IMR-90 (cell line): ENCODE measurements around the gene CARD10. TPM values are rescaled to one million over a fixed set of nuclear protein-coding genes. Genes with fewer than 3 reads are reported as not detected.

Experiments used
- ATAC-seq: fragments of 200-7000 bp; cut with Tn5 transposase; 2 replicates; pipeline ENCODE4 v1.9.1; 2020; ENCODE audit warnings: low read depth, mild to moderate bottlenecking, moderate library complexity
- BruUV-seq: library from RNA; stranded (reverse); fragments of 400-500 nt; replicated peaks from 2 replicates; lab custom pipeline; 2021; lab: Mats Ljungman, UMichigan
- CTCF ChIA-PET: fragments of 300-600 bp; formaldehyde crosslinking; extraction: SDS; loops from one replicate; lab custom pipeline; 2021; ENCODE audit warnings: antibody characterized with exemption; lab: Yijun Ruan, JAX
- POLR2A ChIA-PET: fragments of 300-600 bp; sonication (Branson Sonifier 250); formaldehyde crosslinking; loops from one replicate; lab custom pipeline; 2022; ENCODE audit warnings: antibody characterized with exemption; ENCODE audit not compliant: unreplicated experiment; lab: Charles Lee
- DNase-seq: peaks from one replicate; pipeline ENCODE4 v3.0.0; 2013
- H2AFZ ChIP-seq: replicated peaks from 2 replicates; pipeline ENCODE3; 2013; ENCODE audit warnings: low read length, mild to moderate bottlenecking; ENCODE audit not compliant: poor library complexity
- H2AK5ac ChIP-seq: 2 replicates; pipeline ENCODE4 v1.6.1; 2013; ENCODE audit warnings: low read depth, low read length, inconsistent platforms
- H2AK9ac ChIP-seq: replicated peaks from 2 replicates; pipeline ENCODE3; 2013; ENCODE audit warnings: mild to moderate bottlenecking, low read depth, low read length, moderate library complexity; ENCODE audit not compliant: poor library complexity
- H2BK120ac ChIP-seq: 2 replicates; pipeline ENCODE4 v1.6.1; 2013; ENCODE audit warnings: low read depth, low read length, inconsistent platforms
- H2BK15ac ChIP-seq: 3 replicates; pipeline ENCODE4 v1.6.1; 2013; ENCODE audit warnings: low read depth, low read length, inconsistent platforms
- H2BK20ac ChIP-seq: 2 replicates; pipeline ENCODE4 v1.6.1; 2013; ENCODE audit warnings: low read depth, mild to moderate bottlenecking, inconsistent platforms, low read length, moderate library complexity
- H2BK5ac ChIP-seq: 2 replicates; pipeline ENCODE4 v1.6.1; 2013; ENCODE audit warnings: mild to moderate bottlenecking, low read depth, low read length, inconsistent platforms; ENCODE audit not compliant: poor library complexity, severe bottlenecking
- H3K14ac ChIP-seq: replicated peaks from 2 replicates; pipeline ENCODE4 v1.6.1; 2013; ENCODE audit warnings: low read depth, low read length, inconsistent platforms
- H3K18ac ChIP-seq: 2 replicates; pipeline ENCODE4 v1.6.1; 2013; ENCODE audit warnings: low read depth, low read length, control low read depth
- H3K23ac ChIP-seq: 2 replicates; pipeline ENCODE4 v1.6.1; 2013; ENCODE audit warnings: low read depth, low read length, inconsistent platforms
- H3K27ac ChIP-seq: 2 replicates; pipeline ENCODE4 v1.5.1; 2013; ENCODE audit warnings: mild to moderate bottlenecking, control low read depth, low read length; ENCODE audit not compliant: insufficient read depth
- H3K27me3 ChIP-seq: 2 replicates; pipeline ENCODE4 v1.6.1; 2013; ENCODE audit warnings: low read length; ENCODE audit not compliant: control insufficient read depth, insufficient read depth
- H3K36me3 ChIP-seq: 2 replicates; pipeline ENCODE4 v1.6.1; 2013; ENCODE audit warnings: low read length, mixed read lengths; ENCODE audit not compliant: control insufficient read depth, insufficient read depth
- H3K4ac ChIP-seq: 2 replicates; pipeline ENCODE4 v1.6.1; 2013; ENCODE audit warnings: low read depth, low read length, inconsistent platforms
- H3K4me1 ChIP-seq: 2 replicates; pipeline ENCODE4 v1.6.1; 2013; ENCODE audit warnings: low read length, mixed read lengths; ENCODE audit not compliant: control insufficient read depth, insufficient read depth
- H3K4me2 ChIP-seq: 2 replicates; pipeline ENCODE4 v1.6.1; 2013; ENCODE audit warnings: low read depth, mild to moderate bottlenecking, control low read depth, low read length, moderate library complexity
- H3K4me3 ChIP-seq: 2 replicates; pipeline ENCODE4 v1.5.1; 2013; ENCODE audit warnings: low read depth, mild to moderate bottlenecking, control low read depth, low read length, moderate library complexity; ENCODE audit not compliant: insufficient read depth
- H3K56ac ChIP-seq: 2 replicates; pipeline ENCODE4 v1.6.1; 2013; ENCODE audit warnings: low read length, inconsistent platforms; ENCODE audit not compliant: insufficient read depth; ENCODE audit errors: extremely low read depth
- H3K79me1 ChIP-seq, 2 experiments: 2 replicates each; pipeline ENCODE4 v1.6.1; 2013; ENCODE audit warnings: low read length in 2 of 2, inconsistent platforms in 1 of 2, low read depth in 1 of 2
- H3K9ac ChIP-seq: 2 replicates; pipeline ENCODE4 v1.6.1; 2013; ENCODE audit warnings: low read depth, low read length, control low read depth
- H3K9me1 ChIP-seq: 2 replicates; pipeline ENCODE4 v1.6.1; 2013; ENCODE audit warnings: low read length, inconsistent platforms; ENCODE audit not compliant: insufficient read depth
- H3K9me3 ChIP-seq: 2 replicates; pipeline ENCODE4 v1.6.1; 2013; ENCODE audit warnings: low read length; ENCODE audit not compliant: control insufficient read depth, insufficient read depth
- H4K20me1 ChIP-seq: 2 replicates; pipeline ENCODE4 v1.6.1; 2013; ENCODE audit warnings: low read length, inconsistent platforms; ENCODE audit not compliant: insufficient read depth
- H4K5ac ChIP-seq: 2 replicates; pipeline ENCODE4 v1.6.1; 2013; ENCODE audit warnings: mild to moderate bottlenecking, low read depth, low read length, control low read depth
- H4K8ac ChIP-seq, 2 experiments: 2 replicates each; pipeline ENCODE4 v1.6.1; 2013; ENCODE audit warnings: low read depth in 2 of 2, low read length in 2 of 2, control low read depth in 1 of 2, inconsistent platforms in 1 of 2
- H4K91ac ChIP-seq: 2 replicates; pipeline ENCODE4 v1.6.1; 2013; ENCODE audit warnings: low read depth, low read length, inconsistent platforms; ENCODE audit not compliant: insufficient read depth
- CHD1 ChIP-seq: IDR thresholded peaks from 2 replicates; pipeline ENCODE4 v1.6.1; 2012; ENCODE audit warnings: low read depth, low read length, improper control_type of control experiment
- FOS ChIP-seq: fragments of 150-350 bp; IDR thresholded peaks from 2 replicates; pipeline ENCODE4 v1.6.1; 2016; ENCODE audit warnings: low read depth, low read length
- MAFK ChIP-seq: IDR thresholded peaks from 2 replicates; pipeline ENCODE4 v1.6.1; 2012; ENCODE audit warnings: low read depth, low read length, improper control_type of control experiment
- MXI1 ChIP-seq: IDR thresholded peaks from 2 replicates; pipeline ENCODE4 v1.6.1; 2012; ENCODE audit warnings: low read depth, mild to moderate bottlenecking, low read length, moderate library complexity, borderline replicate concordance
- NFE2L2 ChIP-seq: fragments of 150-350 bp; IDR thresholded peaks from 2 replicates; pipeline ENCODE4 v1.6.1; 2016; ENCODE audit warnings: low read depth, mild to moderate bottlenecking, low read length
- POLR2A ChIP-seq: IDR thresholded peaks from 2 replicates; pipeline ENCODE4 v1.6.1; 2012; ENCODE audit warnings: mild to moderate bottlenecking, low read depth, low read length
- RAD21 ChIP-seq: IDR thresholded peaks from 2 replicates; pipeline ENCODE4 v1.6.1; 2012; ENCODE audit warnings: low read length, improper control_type of control experiment
- RCOR1 ChIP-seq: IDR thresholded peaks from 2 replicates; pipeline ENCODE4 v1.6.1; 2012; ENCODE audit warnings: mild to moderate bottlenecking, low read length, improper control_type of control experiment; ENCODE audit not compliant: insufficient replicate concordance
- SMC3 ChIP-seq: fragments of 150-350 bp; IDR thresholded peaks from 2 replicates; pipeline ENCODE4 v1.6.1; 2016; ENCODE audit warnings: low read depth, mild to moderate bottlenecking, antibody characterized with exemption, low read length, moderate library complexity
- WGBS, 2 experiments: methylation state at CpG; one replicate each; pipeline versions ENCODE4 v1.1.5 to v1.1.7; 2013; ENCODE audit warnings: missing lambda C conversion rate in 2 of 2; ENCODE audit not compliant: insufficient read length in 1 of 2; ENCODE audit errors: extremely low coverage in 2 of 2; 5-methylcytosine and 5-hydroxymethylcytosine counted together
- dilution Hi-C: fragments of 300-500 bp; cut with HindIII; formaldehyde crosslinking; loops from one replicate; pipeline ENCODE4 v1.14.3; 2018; ENCODE audit warnings: low sequenced_read_pairs; ENCODE audit not compliant: unreplicated experiment
- in situ Hi-C: fragments of 300-500 bp; cut with MboI; formaldehyde crosslinking; loops from 3 replicates; pipeline ENCODE4 v1.14.3; 2019; ENCODE audit warnings: low sequenced_read_pairs, inconsistent platforms, mixed read lengths
- intact Hi-C: fragments of 100-400 bp; cut with micrococcal nuclease; formaldehyde crosslinking; loops from 2 replicates; pipeline ENCODE4 v1.10.0; 2022
- polyA plus RNA-seq, 3 experiments: library from polyadenylated mRNA; depleted of rRNA; stranded (reverse); fragments of >200 nt; gene quantifications; 2 replicates each; pipeline ENCODE4 v1.2.3, GENCODE V29; 2012; ENCODE audit warnings: low replicate concordance in 1 of 3
- total RNA-seq: library from RNA; depleted of rRNA; stranded (reverse); fragments of >200 nt; gene quantifications from 2 replicates; pipeline ENCODE4 v1.2.3, GENCODE V29; 2012
- TF ChIP-seq, protein P1 (sequence below): fragments of 150-350 bp; IDR thresholded peaks from 2 replicates; pipeline ENCODE4 v1.6.1; 2016; ENCODE audit warnings: low read depth, mild to moderate bottlenecking, low read length, moderate library complexity, borderline replicate concordance
- TF ChIP-seq, protein P2 (sequence below): conservative IDR thresholded peaks from 2 replicates; pipeline ENCODE4 v1.5.1; 2012; ENCODE audit warnings: mild to moderate bottlenecking, low read depth, low read length, improper control_type of control experiment

The CARD10 gene
- total and polyA plus RNA-seq, 2 of the 4 experiments (the other 2 are of a cell fraction), result 6.1 to 18.4 TPM

GRCh38 chr22:37503850-37504249 lies 15.4 kb downstream of the CARD10 start:
- H3K4me2 ChIP-seq, result no peak overlapping the region
- H2AK9ac ChIP-seq, result no peak overlapping the region
- no peaks in the 10 kb centered on the region for H3K27me3 ChIP-seq
- peaks cover 11% of the 10 kb centered on the region for H3K4me1 ChIP-seq
- H4K20me1 ChIP-seq, result no peaks in the 10 kb centered on the region; the same call in 1 of the 2 replicates
- DNase-seq, result no peak
- H3K4me3 ChIP-seq, result no peak overlapping the region
- no peak overlapping the region for H4K8ac ChIP-seq
- no TSS peak for BruUV-seq
- peaks cover 31% of the 10 kb centered on the region for H3K36me3 ChIP-seq
- dilution Hi-C loops (no loop called here), intact Hi-C loops (no loop called here), in situ Hi-C loops (no loop called here)
- no peaks in the 10 kb centered on the region for H3K9me3 ChIP-seq
- H3K56ac ChIP-seq, result no peak overlapping the region
- no peak overlapping the region for H2AFZ ChIP-seq
- H2BK5ac ChIP-seq, result no peak overlapping the region
- no peak overlapping the region for H3K23ac ChIP-seq
- H3K9ac ChIP-seq, result no peak overlapping the region
- CTCF ChIA-PET, result no interaction called here
- H2BK15ac ChIP-seq, result no peak overlapping the region
- no peak overlapping the region for H3K4ac ChIP-seq
- no peak overlapping the region for H3K14ac ChIP-seq
- peaks cover 4% of the 10 kb centered on the region for H3K9me1 ChIP-seq
- no peak overlapping the region for H2BK20ac ChIP-seq
- TF ChIP-seq SMC3, result no peak
- no peak for TF ChIP-seq FOS
- TF ChIP-seq, protein P1, sequence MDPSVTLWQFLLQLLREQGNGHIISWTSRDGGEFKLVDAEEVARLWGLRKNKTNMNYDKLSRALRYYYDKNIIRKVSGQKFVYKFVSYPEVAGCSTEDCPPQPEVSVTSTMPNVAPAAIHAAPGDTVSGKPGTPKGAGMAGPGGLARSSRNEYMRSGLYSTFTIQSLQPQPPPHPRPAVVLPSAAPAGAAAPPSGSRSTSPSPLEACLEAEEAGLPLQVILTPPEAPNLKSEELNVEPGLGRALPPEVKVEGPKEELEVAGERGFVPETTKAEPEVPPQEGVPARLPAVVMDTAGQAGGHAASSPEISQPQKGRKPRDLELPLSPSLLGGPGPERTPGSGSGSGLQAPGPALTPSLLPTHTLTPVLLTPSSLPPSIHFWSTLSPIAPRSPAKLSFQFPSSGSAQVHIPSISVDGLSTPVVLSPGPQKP, result no peak
- TF ChIP-seq RCOR1, result no peak
- no peak for TF ChIP-seq RAD21
- TF ChIP-seq, protein P2, sequence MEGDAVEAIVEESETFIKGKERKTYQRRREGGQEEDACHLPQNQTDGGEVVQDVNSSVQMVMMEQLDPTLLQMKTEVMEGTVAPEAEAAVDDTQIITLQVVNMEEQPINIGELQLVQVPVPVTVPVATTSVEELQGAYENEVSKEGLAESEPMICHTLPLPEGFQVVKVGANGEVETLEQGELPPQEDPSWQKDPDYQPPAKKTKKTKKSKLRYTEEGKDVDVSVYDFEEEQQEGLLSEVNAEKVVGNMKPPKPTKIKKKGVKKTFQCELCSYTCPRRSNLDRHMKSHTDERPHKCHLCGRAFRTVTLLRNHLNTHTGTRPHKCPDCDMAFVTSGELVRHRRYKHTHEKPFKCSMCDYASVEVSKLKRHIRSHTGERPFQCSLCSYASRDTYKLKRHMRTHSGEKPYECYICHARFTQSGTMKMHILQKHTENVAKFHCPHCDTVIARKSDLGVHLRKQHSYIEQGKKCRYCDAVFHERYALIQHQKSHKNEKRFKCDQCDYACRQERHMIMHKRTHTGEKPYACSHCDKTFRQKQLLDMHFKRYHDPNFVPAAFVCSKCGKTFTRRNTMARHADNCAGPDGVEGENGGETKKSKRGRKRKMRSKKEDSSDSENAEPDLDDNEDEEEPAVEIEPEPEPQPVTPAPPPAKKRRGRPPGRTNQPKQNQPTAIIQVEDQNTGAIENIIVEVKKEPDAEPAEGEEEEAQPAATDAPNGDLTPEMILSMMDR, result no peak
- no peak for TF ChIP-seq CHD1
- TF ChIP-seq NFE2L2, result no peak
- no peak for TF ChIP-seq MXI1
- TF ChIP-seq MAFK, result no peak
- TF ChIP-seq POLR2A, result no peak
- H3K79me1 ChIP-seq, result peaks cover 0 to 15% of the 10 kb centered on the region in 2 experiments; a peak in 2 of 4 replicates
- ATAC-seq, result no peak
- H3K27ac ChIP-seq, result no peak overlapping the region
- H3K18ac ChIP-seq, result no peak overlapping the region
- H4K5ac ChIP-seq, result no peak overlapping the region
- no CpG with 5 or more reads among the region's 11 CpGs for WGBS, 2 experiments
- POLR2A ChIA-PET, result no interaction called here
- H4K91ac ChIP-seq, result no peak overlapping the region
- no peak overlapping the region for H2BK120ac ChIP-seq
- no peak overlapping the region for H2AK5ac ChIP-seq
